HCT116 (cell line): ENCODE measurements around the gene DUXB. TPM values are rescaled to one million over a fixed set of nuclear protein-coding genes. Genes with fewer than 3 reads are reported as not detected.

Experiments
- ATAC-seq: fragments of 200-7000 bp; cut with Tn5 transposase; 2 replicates; pipeline ENCODE4 v1.9.1; 2020; ENCODE audit warnings: mild to moderate bottlenecking, moderate library complexity
- BruUV-seq: library from RNA; stranded (reverse); fragments of 400-500 nt; replicated peaks from 2 replicates; lab custom pipeline; 2021; lab: Mats Ljungman, UMichigan
- CTCF ChIA-PET: fragments of 300-600 bp; sonication (Branson Sonifier 250); formaldehyde crosslinking; loops from one replicate; lab custom pipeline; 2021; ENCODE audit warnings: antibody characterized with exemption; lab: Charles Lee
- POLR2A ChIA-PET: fragments of 300-600, 350-600 bp; sonication (Branson Sonifier 250); formaldehyde crosslinking; loops from one replicate; lab custom pipeline; 2021; ENCODE audit warnings: antibody characterized with exemption; lab: Charles Lee
- RAD21 ChIA-PET, 2 experiments: fragments of 300-600 bp; sonication (Branson Sonifier 250); formaldehyde crosslinking; loops; one replicate each; lab custom pipeline; 2023; ENCODE audit warnings: low total read pairs in 2 of 2; ENCODE audit not compliant: uncharacterized antibody in 2 of 2, unreplicated experiment in 2 of 2, low non-redundant PET in 1 of 2; lab: Charles Lee
- DNase-seq: peaks from one replicate; pipeline ENCODE4 v3.0.0-alpha.2; 2010; ENCODE audit warnings: low read depth, low spot score
- H2AFZ ChIP-seq: fragments of 200-600 bp; shearing (Covaris generic), sonication (generic); 2 replicates; pipeline ENCODE4 v1.6.1; 2017; ENCODE audit warnings: low read depth, mixed run types, mixed read lengths, antibody characterized with exemption, low read length; ENCODE audit not compliant: poor library complexity, severe bottlenecking
- H3K27ac ChIP-seq: 2 replicates; pipeline ENCODE4 v1.5.1; 2012; ENCODE audit warnings: low read depth, low read length
- H3K27me3 ChIP-seq: fragments of 200-600 bp; sonication (generic); 2 replicates; pipeline ENCODE4 v1.6.1; 2016; ENCODE audit warnings: mixed run types, low read length, mixed read lengths; ENCODE audit not compliant: insufficient read depth
- H3K36me3 ChIP-seq, 2 experiments: fragments of 200-500 bp in 1 of 2; fragments of 200-600 bp in 1 of 2; sonication (Bioruptor generic) in 1 of 2; sonication (generic) in 1 of 2; 2 replicates each; pipeline versions ENCODE4 v1.5.1 to v1.6.1; 2014 to 2016; ENCODE audit warnings: low read length in 2 of 2, inconsistent platforms in 1 of 2, mixed read lengths in 1 of 2, mixed run types in 1 of 2; ENCODE audit not compliant: insufficient read depth in 2 of 2, control insufficient read depth in 1 of 2
- H3K4me1 ChIP-seq, 2 experiments: fragments of 200-600 bp in 1 of 2; sonication (generic) in 1 of 2; 2 replicates each; pipeline versions ENCODE4 v1.5.1 to v1.6.1; 2012 to 2017; ENCODE audit warnings: low read length in 2 of 2, inconsistent platforms in 1 of 2, mild to moderate bottlenecking in 1 of 2, mixed read lengths in 1 of 2, mixed run types in 1 of 2, moderate library complexity in 1 of 2; ENCODE audit not compliant: insufficient read depth in 2 of 2, control insufficient read depth in 1 of 2
- H3K4me2 ChIP-seq: fragments of 200-600 bp; sonication (generic); 2 replicates; pipeline ENCODE4 v1.6.1; 2017; ENCODE audit warnings: mixed run types, low read length, mixed read lengths
- H3K4me3 ChIP-seq, 2 experiments: fragments of 200-600 bp in 1 of 2; sonication (generic) in 1 of 2; replicated peaks in 1 of 2; 2 replicates each; pipeline ENCODE4 v1.5.1; 2011 to 2016; ENCODE audit warnings: low read length in 2 of 2, control low read depth in 1 of 2, low read depth in 1 of 2, mild to moderate bottlenecking in 1 of 2, mixed read lengths in 1 of 2, mixed run types in 1 of 2
- H3K79me2 ChIP-seq: fragments of 200-600 bp; sonication (generic); 2 replicates; pipeline ENCODE4 v1.6.1; 2017; ENCODE audit warnings: mild to moderate bottlenecking, mixed run types, low read length, moderate library complexity, mixed read lengths; ENCODE audit not compliant: insufficient read depth
- H3K9ac ChIP-seq: fragments of 200-600 bp; sonication (generic); 2 replicates; pipeline ENCODE4 v1.6.1; 2016; ENCODE audit warnings: low read length, mixed read lengths
- H3K9me2 ChIP-seq: fragments of 200-600 bp; sonication (generic), shearing (Covaris generic); 2 replicates; pipeline ENCODE4 v1.6.1; 2017; ENCODE audit warnings: mixed run types, mild to moderate bottlenecking, moderate library complexity; ENCODE audit not compliant: insufficient read depth
- H3K9me3 ChIP-seq, 2 experiments: fragments of 200-500 bp in 1 of 2; fragments of 200-600 bp in 1 of 2; sonication (Bioruptor generic) in 1 of 2; sonication (generic) in 1 of 2; 2 replicates each; pipeline ENCODE4 v1.6.1; 2014 to 2017; ENCODE audit warnings: low read length in 2 of 2, mixed read lengths in 2 of 2, inconsistent platforms in 1 of 2, low read depth in 1 of 2, mild to moderate bottlenecking in 1 of 2, mixed run types in 1 of 2, moderate library complexity in 1 of 2; ENCODE audit not compliant: control insufficient read depth in 1 of 2, insufficient read depth in 1 of 2
- H4K20me1 ChIP-seq: fragments of 200-600 bp; sonication (generic), shearing (Covaris generic); 2 replicates; pipeline ENCODE4 v1.6.1; 2017; ENCODE audit warnings: mixed run types, mild to moderate bottlenecking, moderate library complexity; ENCODE audit not compliant: insufficient read depth
- CBX3 ChIP-seq: IDR thresholded peaks from 2 replicates; pipeline ENCODE4 v1.6.1; 2012; ENCODE audit warnings: low read depth
- CEBPB ChIP-seq: IDR thresholded peaks from 2 replicates; pipeline ENCODE4 v1.6.1; 2012; ENCODE audit warnings: low read depth
- EGR1 ChIP-seq: IDR thresholded peaks from 2 replicates; pipeline ENCODE4 v1.6.1; 2012; ENCODE audit warnings: low read depth
- ELF1 ChIP-seq: IDR thresholded peaks from 2 replicates; pipeline ENCODE4 v1.6.1; 2012; ENCODE audit warnings: low read depth, borderline replicate concordance
- EZH2 ChIP-seq: fragments of 200-600 bp; sonication (generic); IDR thresholded peaks from 2 replicates; pipeline ENCODE4 v1.6.1; 2017; ENCODE audit warnings: antibody characterized with exemption, mixed run types
- EZH2phosphoT487 ChIP-seq: fragments of 200-600 bp; IDR thresholded peaks from 2 replicates; pipeline ENCODE4 v1.6.1; 2018; ENCODE audit warnings: antibody characterized with exemption, borderline replicate concordance
- FOSL1 ChIP-seq: IDR thresholded peaks from 2 replicates; pipeline ENCODE4 v1.6.1; 2012; ENCODE audit warnings: low read depth
- POLR2AphosphoS5 ChIP-seq: IDR thresholded peaks from 2 replicates; pipeline ENCODE4 v1.6.1; 2011; ENCODE audit warnings: mild to moderate bottlenecking, low read depth, low read length, moderate library complexity
- RAD21 ChIP-seq: IDR thresholded peaks from 2 replicates; pipeline ENCODE4 v1.6.1; 2012; ENCODE audit warnings: low read depth, mild to moderate bottlenecking
- SP1 ChIP-seq: IDR thresholded peaks from 2 replicates; pipeline ENCODE4 v1.6.1; 2012; ENCODE audit warnings: low read depth
- SRF ChIP-seq: IDR thresholded peaks from 2 replicates; pipeline ENCODE4 v1.6.1; 2012; ENCODE audit warnings: low read depth
- TCF7L2 ChIP-seq: IDR thresholded peaks from 2 replicates; pipeline ENCODE4 v1.7.0; 2011; ENCODE audit warnings: borderline replicate concordance, inconsistent platforms; ENCODE audit not compliant: insufficient read depth, insufficient read length; ENCODE audit errors: extremely low read depth
- YY1 ChIP-seq: IDR thresholded peaks from 2 replicates; pipeline ENCODE4 v1.6.1; 2011; ENCODE audit warnings: low read length, low read depth, moderate library complexity, mild to moderate bottlenecking; ENCODE audit not compliant: insufficient replicate concordance; ENCODE audit errors: extremely low read depth
- ZBTB33 ChIP-seq: IDR thresholded peaks from 2 replicates; pipeline ENCODE4 v1.6.1; 2011; ENCODE audit warnings: mild to moderate bottlenecking, low read length, moderate library complexity; ENCODE audit not compliant: insufficient replicate concordance; ENCODE audit errors: extremely low read depth
- ZFX ChIP-seq: fragments of 450-650 bp; IDR thresholded peaks from 2 replicates; pipeline ENCODE4 v1.6.1; 2017
- intact Hi-C: fragments of 100-400 bp; cut with micrococcal nuclease; formaldehyde crosslinking; loops from 2 replicates; pipeline ENCODE4 v1.10.0; 2022
- total RNA-seq: library from RNA; stranded (reverse); gene quantifications from one replicate; pipeline ENCODE4 v1.2.1, GENCODE V29; 2021; ENCODE audit not compliant: unreplicated experiment
- TF ChIP-seq, protein P1 (sequence below): IDR thresholded peaks from 2 replicates; pipeline ENCODE4 v1.6.1; 2012
- TF ChIP-seq, protein P2 (sequence below): IDR thresholded peaks from 2 replicates; pipeline ENCODE4 v1.6.1; 2012; ENCODE audit warnings: low read depth
- TF ChIP-seq, protein P3 (sequence below): IDR thresholded peaks from 2 replicates; pipeline ENCODE4 v1.6.1; 2012

The DUXB gene
- total RNA-seq, 1 experiment from 2014 or later = not detected

GRCh38 chr16:75667503-75667902 lies 33.8 kb downstream of the DUXB start:
- DNase-seq = no peak

More at GRCh38 chr16:75667503-75667902, 33.8 kb downstream of the DUXB start:
- Histone ChIP-seq H3K27me3 (no peaks in the 10 kb centered on the region), H3K9me3 (no peaks in the 10 kb centered on the region), H3K79me2 (no peaks in the 10 kb centered on the region), H3K27ac (no peak overlapping the region), H3K9ac (no peak overlapping the region), H3K9me2 (no peaks in the 10 kb centered on the region), H4K20me1 (no peaks in the 10 kb centered on the region), H3K4me3 (no peak overlapping the region), H2AFZ (no peak overlapping the region), H3K4me2 (no peak overlapping the region), H3K4me1 (no peaks in the 10 kb centered on the region), H3K36me3 (no peaks in the 10 kb centered on the region)
- intact Hi-C loops = no loop called here
- ChIA-PET CTCF (no interaction called here), POLR2A (no interaction called here), RAD21 (no interaction called here)
- no TSS peak for BruUV-seq
- TF ChIP-seq TCF7L2 (no peak), ZBTB33 (no peak), CEBPB (no peak), EGR1 (no peak), SRF (no peak), POLR2AphosphoS5 (no peak), YY1 (no peak), CBX3 (no peak), ELF1 (no peak), EZH2 (no peak), SP1 (no peak), FOSL1 (no peak), RAD21 (no peak), EZH2phosphoT487 (no peak), ZFX (no peak)
- TF ChIP-seq, protein P1, sequence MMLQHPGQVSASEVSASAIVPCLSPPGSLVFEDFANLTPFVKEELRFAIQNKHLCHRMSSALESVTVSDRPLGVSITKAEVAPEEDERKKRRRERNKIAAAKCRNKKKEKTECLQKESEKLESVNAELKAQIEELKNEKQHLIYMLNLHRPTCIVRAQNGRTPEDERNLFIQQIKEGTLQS = no peak
- TF ChIP-seq, protein P2, sequence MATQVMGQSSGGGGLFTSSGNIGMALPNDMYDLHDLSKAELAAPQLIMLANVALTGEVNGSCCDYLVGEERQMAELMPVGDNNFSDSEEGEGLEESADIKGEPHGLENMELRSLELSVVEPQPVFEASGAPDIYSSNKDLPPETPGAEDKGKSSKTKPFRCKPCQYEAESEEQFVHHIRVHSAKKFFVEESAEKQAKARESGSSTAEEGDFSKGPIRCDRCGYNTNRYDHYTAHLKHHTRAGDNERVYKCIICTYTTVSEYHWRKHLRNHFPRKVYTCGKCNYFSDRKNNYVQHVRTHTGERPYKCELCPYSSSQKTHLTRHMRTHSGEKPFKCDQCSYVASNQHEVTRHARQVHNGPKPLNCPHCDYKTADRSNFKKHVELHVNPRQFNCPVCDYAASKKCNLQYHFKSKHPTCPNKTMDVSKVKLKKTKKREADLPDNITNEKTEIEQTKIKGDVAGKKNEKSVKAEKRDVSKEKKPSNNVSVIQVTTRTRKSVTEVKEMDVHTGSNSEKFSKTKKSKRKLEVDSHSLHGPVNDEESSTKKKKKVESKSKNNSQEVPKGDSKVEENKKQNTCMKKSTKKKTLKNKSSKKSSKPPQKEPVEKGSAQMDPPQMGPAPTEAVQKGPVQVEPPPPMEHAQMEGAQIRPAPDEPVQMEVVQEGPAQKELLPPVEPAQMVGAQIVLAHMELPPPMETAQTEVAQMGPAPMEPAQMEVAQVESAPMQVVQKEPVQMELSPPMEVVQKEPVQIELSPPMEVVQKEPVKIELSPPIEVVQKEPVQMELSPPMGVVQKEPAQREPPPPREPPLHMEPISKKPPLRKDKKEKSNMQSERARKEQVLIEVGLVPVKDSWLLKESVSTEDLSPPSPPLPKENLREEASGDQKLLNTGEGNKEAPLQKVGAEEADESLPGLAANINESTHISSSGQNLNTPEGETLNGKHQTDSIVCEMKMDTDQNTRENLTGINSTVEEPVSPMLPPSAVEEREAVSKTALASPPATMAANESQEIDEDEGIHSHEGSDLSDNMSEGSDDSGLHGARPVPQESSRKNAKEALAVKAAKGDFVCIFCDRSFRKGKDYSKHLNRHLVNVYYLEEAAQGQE = no peak
- TF ChIP-seq, protein P3, sequence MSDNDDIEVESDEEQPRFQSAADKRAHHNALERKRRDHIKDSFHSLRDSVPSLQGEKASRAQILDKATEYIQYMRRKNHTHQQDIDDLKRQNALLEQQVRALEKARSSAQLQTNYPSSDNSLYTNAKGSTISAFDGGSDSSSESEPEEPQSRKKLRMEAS = no peak
- ATAC-seq = no peak
